ENCODE results near the gene PRR23A.

The PRR23A gene

DNA sequence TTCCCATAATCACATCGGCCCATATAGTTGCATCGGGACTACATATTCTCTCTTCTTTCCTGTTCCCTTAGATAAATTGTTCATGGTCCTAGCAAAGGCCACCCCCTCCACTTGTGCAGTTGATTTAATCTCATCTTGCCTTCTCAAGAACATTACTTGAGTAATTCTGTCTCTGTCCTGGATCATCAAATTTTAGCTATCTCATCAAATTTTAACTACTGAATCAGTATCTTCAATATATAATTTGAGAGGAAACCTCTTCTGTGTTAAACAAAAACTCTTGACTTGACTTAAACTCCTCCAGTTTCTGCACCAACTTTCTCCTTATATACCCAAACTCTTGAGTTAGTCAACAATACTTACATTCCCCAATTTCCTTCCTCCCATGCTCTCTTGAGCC is 18.9 kb upstream of the PRR23A start:
- no peak overlapping the region for H3K4me3 ChIP-seq (ENCODE audit: low read depth, low read length)
- TF ChIP-seq, protein P1, sequence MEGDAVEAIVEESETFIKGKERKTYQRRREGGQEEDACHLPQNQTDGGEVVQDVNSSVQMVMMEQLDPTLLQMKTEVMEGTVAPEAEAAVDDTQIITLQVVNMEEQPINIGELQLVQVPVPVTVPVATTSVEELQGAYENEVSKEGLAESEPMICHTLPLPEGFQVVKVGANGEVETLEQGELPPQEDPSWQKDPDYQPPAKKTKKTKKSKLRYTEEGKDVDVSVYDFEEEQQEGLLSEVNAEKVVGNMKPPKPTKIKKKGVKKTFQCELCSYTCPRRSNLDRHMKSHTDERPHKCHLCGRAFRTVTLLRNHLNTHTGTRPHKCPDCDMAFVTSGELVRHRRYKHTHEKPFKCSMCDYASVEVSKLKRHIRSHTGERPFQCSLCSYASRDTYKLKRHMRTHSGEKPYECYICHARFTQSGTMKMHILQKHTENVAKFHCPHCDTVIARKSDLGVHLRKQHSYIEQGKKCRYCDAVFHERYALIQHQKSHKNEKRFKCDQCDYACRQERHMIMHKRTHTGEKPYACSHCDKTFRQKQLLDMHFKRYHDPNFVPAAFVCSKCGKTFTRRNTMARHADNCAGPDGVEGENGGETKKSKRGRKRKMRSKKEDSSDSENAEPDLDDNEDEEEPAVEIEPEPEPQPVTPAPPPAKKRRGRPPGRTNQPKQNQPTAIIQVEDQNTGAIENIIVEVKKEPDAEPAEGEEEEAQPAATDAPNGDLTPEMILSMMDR (IDR thresholded peaks at IDR 0.05; ENCODE audit: low read depth, low read length) = no peak

DNA sequence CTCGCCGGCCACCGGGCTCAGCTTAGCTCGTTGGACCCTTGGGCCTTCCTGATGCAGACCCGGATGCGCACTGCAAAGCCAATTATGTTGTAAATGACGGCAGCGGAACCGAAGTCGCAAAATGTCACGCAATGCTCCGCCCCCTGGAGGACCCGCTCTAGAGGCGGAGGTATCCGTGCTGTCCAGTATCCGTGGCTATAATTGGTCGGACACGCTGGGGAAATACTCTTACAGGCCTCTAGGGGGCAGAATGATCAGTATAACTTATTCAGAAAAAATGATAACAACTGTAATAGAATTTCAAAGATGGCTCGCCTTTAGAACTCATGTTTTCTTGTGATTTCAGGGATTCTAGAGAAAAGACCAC is 14.8 kb upstream of the PRR23A start, which contains the start of gene PRR23B:
Gene PRR23B (minus strand): TSS at position 59 of the 367 bp plus-strand sequence. CDS start 265 bp downstream, outside the sequence.
- TF ChIP-seq, protein P1 (IDR thresholded peaks at IDR 0.05; ENCODE audit: low read depth, low read length) = 0 out of 2 replicates have a peak, but pooled peaks have one; percentile 13
- H3K4me3 ChIP-seq (ENCODE audit: low read depth, low read length) = no peak within 1 kb of the TSS

DNA sequence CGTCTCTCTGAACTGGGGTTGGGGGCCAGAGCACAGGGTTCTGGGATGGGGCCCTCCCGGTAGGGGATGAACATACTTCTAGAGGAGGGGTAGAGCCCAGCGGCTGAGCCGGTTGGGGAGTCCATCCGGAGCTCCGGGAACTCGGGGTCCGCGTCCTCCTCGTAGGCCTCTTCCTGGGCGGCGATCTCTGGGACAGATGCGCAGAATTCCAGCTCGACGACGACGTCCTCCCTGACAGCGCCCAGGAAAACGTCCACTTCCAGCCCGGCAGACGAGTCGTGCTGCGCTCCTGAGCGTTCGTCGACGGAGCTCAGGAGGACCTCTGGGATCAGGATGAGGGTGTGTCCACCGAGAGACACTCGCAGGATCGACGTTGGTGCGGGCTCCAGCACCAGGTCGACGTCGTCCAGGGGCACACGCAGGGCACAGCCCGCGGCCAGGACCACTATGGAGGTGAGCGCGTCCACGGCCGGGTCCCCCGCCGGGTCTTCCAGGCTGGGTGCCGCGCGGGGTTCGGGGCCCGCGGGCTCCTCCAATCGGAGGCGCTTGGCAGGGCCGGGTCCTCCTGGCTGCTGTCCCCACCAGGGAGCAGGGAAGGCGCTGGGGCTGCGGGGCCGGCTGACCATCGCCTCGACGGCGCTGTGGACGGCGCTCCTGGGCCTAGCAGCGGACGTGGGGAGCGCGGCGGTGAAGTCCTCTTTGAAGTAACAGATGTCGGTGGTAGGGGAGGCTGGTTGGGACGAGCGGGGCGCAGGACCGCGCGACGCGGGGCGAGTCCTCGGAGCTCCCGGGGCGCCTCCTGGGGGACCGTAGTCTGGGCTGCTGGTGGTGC is 14.2 kb upstream of the PRR23A start:
- TF ChIP-seq, protein P1 (IDR thresholded peaks at IDR 0.05; ENCODE audit: low read depth, low read length) = no peak
- H3K4me3 ChIP-seq (ENCODE audit: low read depth, low read length) = no peak overlapping the region

DNA sequence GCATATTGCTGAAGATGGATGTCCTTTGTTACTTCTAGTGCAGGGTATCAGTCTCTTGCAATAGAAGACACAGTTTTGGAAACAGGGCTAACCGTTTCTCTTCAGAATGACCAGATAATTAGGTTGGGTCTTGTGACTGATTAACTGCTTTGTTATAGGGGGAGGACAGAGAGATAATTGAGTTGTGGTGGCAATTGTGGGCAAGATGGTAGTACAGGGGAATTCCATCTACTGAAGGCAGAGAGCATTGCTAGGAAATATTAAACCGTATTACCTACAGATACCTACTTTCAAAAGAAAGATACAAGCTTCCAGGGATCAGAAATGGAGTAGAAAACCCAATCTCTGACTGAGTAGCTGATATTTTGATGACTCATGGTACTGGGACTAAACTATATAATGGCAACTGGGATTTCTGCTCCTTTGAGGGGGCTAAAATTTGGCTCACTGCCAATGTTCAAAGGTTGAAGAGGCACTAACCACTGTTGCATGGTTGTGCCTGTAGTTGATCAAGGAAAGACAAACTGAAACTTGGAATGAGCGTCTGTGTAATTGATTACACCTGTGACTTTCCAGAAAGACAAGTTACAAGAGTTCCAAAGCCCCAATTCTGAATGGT is 10.5 kb upstream of the PRR23A start:
- H3K4me3 ChIP-seq (ENCODE audit: low read depth, low read length) = no peak overlapping the region
- TF ChIP-seq, protein P1 (IDR thresholded peaks at IDR 0.05; ENCODE audit: low read depth, low read length) = no peak

DNA sequence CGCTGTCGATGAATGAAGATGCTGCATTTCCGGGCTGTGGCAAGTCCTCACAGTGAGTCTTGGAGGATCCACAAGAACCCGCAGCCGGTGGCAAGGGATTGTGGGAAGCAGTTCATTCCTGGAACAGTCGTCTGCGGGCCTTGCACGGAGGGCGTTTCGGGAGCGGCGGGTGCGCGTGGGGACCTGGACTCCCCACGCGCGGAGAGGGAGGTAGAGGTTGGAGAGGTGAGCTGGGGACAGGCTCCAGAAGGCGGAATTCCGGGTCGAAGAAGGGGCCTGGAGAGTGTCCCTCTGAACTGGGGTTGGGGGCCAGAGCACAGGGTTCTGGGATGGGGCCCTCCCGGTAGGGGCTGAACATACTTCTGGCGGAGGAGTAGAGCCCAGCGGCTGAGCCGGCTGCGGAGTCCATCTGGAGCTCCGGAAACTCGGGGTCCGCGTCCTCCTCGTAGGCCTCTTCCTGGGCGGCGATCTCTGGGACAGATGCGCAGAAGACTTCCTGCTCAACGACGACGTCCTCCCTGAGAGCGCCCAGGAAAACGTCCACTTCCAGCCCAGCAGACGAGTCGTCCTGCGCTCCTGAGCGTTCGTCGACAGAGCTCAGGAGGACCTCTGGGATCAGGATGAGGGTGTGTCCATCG is 593 bp downstream of the PRR23A start:
- TF ChIP-seq, protein P1 (IDR thresholded peaks at IDR 0.05; ENCODE audit: low read depth, low read length) = no peak
- H3K4me3 ChIP-seq (ENCODE audit: low read depth, low read length) = no peak overlapping the region

DNA sequence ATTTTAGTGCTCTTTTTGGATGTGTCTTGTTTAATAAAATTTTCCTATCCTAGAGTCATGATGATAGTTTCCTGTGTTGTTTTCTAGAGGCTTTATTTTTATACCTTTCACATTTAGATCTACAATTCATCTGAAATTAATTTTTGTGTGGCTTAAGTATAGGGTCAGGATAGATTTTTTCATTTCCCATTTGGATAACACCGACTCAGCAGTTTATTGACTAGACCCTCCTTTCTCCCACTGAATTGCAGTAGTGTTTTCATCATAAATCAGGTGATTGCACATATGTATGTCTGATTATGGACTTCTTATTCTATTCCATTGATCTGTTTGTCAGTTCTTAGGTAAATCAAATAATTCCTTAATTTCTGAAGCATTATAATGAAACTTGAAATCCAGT is 10.4 kb downstream of the PRR23A start:
- H3K4me3 ChIP-seq (ENCODE audit: low read depth, low read length) = no peak overlapping the region
- TF ChIP-seq, protein P1 (IDR thresholded peaks at IDR 0.05; ENCODE audit: low read depth, low read length) = no peak

DNA sequence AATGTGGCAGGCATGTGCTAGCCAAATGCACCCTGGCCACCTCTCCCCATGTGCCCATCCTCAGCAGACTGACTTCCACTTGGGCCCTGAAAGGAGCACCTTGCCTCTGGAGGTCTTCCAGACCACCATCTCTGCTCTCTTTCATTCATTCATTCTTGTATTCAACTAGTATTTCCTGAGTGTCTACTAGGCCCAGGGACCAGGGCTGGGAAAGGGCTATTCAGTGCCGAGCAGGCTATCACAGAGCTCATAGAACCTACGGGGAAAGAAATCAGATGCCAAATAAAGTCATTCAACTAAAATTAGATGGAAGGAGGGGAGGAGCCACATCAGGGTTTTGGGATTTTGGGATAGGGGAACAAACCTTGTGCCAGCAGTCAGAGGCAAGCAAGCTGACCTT is 18.9 kb downstream of the PRR23A start:
- TF ChIP-seq, protein P1 (IDR thresholded peaks at IDR 0.05; ENCODE audit: low read depth, low read length) = no peak

More for the DNA sequence above, 18.9 kb downstream of the PRR23A start:
- H3K4me3 ChIP-seq (ENCODE audit: low read depth, low read length) = no peak overlapping the region

Measured in WI38 (cell line).